GM20431 (cell line): ENCODE data around the gene ABHD18.
"Not testable (repeated sequence)": the region's sequence is repeated elsewhere in the genome, so short reads cannot be mapped to it uniquely, and the experiment has no call there.

Experiments
- in situ Hi-C: fragments of 300-500 bp; cut with MseI, MboI; formaldehyde crosslinking; loops from one replicate; pipeline ENCODE4 v1.15.0; 2020; ENCODE audit warnings: low sequenced_read_pairs; ENCODE audit not compliant: unreplicated experiment

The ABHD18 gene

GRCh38 chr4:127965062-127965802 is at the start of gene ABHD18, which contains the start of gene MFSD8:
TSS of gene ABHD18 (plus strand) at chr4:127965406. CDS start at chr4:127982956, 17,550 bp downstream.
TSS of gene MFSD8 (minus strand) at chr4:127965173. CDS start at chr4:127965133, 40 bp downstream.
- in situ Hi-C loops: no loop called here

GRCh38 chr4:127916512-127916911 is 48.7 kb upstream of the ABHD18 start:
- in situ Hi-C loops: no loop called here

GRCh38 chr4:127917151-127917550 is 48.1 kb upstream of the ABHD18 start:
- in situ Hi-C loops: no loop called here

GRCh38 chr4:127920521-127920920 is 44.7 kb upstream of the ABHD18 start:
- in situ Hi-C loops: no loop called here

GRCh38 chr4:127922226-127922625 is 43.0 kb upstream of the ABHD18 start:
- in situ Hi-C loops: no loop called here

GRCh38 chr4:127925720-127926119 is 39.5 kb upstream of the ABHD18 start:
- in situ Hi-C loops: not testable (repeated sequence)

GRCh38 chr4:127930175-127930574 is 35.0 kb upstream of the ABHD18 start:
- in situ Hi-C loops: no loop called here

GRCh38 chr4:127931836-127932235 is 33.4 kb upstream of the ABHD18 start:
- in situ Hi-C loops: not testable (repeated sequence)

- in situ Hi-C loops: no loop called here
Measured at GRCh38 chr4:127936974-127937373, 28.2 kb upstream of the ABHD18 start.

GRCh38 chr4:127957105-127957504 is 8.1 kb upstream of the ABHD18 start:
- in situ Hi-C loops: no loop called here

- in situ Hi-C loops: no loop called here
Measured at GRCh38 chr4:127959794-127960193, 5.4 kb upstream of the ABHD18 start.

- in situ Hi-C loops: not testable (repeated sequence)
Measured at GRCh38 chr4:127963633-127964398, 1.4 kb upstream of the ABHD18 start.

- in situ Hi-C loops: not testable (repeated sequence)
Measured at GRCh38 chr4:127964426-127965061, 662 bp upstream of the ABHD18 start.

GRCh38 chr4:127965803-127966175 is 583 bp downstream of the ABHD18 start:
- in situ Hi-C loops: no loop called here

GRCh38 chr4:127967141-127967775 is 2.1 kb downstream of the ABHD18 start:
- in situ Hi-C loops: no loop called here

GRCh38 chr4:127968586-127968985 is 3.4 kb downstream of the ABHD18 start:
- in situ Hi-C loops: no loop called here

- in situ Hi-C loops: not testable (repeated sequence)
Measured at GRCh38 chr4:127970925-127971324, 5.7 kb downstream of the ABHD18 start.

GRCh38 chr4:127975121-127975770 is 10.0 kb downstream of the ABHD18 start:
- in situ Hi-C loops: no loop called here

- in situ Hi-C loops: no loop called here
Measured at GRCh38 chr4:127978930-127979329, 13.7 kb downstream of the ABHD18 start.

GRCh38 chr4:127982445-127982844 is 17.2 kb downstream of the ABHD18 start:
- in situ Hi-C loops: no loop called here
